B cell (primary cell): Measurements from ENCODE around the gene PAX2.

Experiments
- EZH2 ChIP-seq: IDR thresholded peaks from 2 replicates; pipeline ENCODE4 v1.6.1; 2012; ENCODE audit warnings: borderline replicate concordance, low read depth, mild to moderate bottlenecking, moderate library complexity, low read length; ENCODE audit not compliant: insufficient read depth, poor library complexity, severe bottlenecking
- TF ChIP-seq, protein P1 (sequence below): fragments of 200-600 bp; IDR thresholded peaks from one replicate; pipeline ENCODE4 v1.8.0; 2022; ENCODE audit warnings: antibody characterized with exemption, mild to moderate bottlenecking

GRCh38 chr10:100806356-100806645 lies 60.9 kb downstream of the PAX2 start:
- TF ChIP-seq, protein P1, sequence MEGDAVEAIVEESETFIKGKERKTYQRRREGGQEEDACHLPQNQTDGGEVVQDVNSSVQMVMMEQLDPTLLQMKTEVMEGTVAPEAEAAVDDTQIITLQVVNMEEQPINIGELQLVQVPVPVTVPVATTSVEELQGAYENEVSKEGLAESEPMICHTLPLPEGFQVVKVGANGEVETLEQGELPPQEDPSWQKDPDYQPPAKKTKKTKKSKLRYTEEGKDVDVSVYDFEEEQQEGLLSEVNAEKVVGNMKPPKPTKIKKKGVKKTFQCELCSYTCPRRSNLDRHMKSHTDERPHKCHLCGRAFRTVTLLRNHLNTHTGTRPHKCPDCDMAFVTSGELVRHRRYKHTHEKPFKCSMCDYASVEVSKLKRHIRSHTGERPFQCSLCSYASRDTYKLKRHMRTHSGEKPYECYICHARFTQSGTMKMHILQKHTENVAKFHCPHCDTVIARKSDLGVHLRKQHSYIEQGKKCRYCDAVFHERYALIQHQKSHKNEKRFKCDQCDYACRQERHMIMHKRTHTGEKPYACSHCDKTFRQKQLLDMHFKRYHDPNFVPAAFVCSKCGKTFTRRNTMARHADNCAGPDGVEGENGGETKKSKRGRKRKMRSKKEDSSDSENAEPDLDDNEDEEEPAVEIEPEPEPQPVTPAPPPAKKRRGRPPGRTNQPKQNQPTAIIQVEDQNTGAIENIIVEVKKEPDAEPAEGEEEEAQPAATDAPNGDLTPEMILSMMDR: no peak
- TF ChIP-seq EZH2: no peak
